OCI-LY1 (cell line): ENCODE measurements around the gene CDH13.

Source experiments
- H2AFZ ChIP-seq: fragments of 200-600 bp; sonication (generic), shearing (Covaris generic); 2 replicates; pipeline ENCODE4 v1.6.0; 2014; ENCODE audit warnings: antibody characterized with exemption, mild to moderate bottlenecking, low read length
- H3F3A ChIP-seq: fragments of 200-600 bp; sonication (generic), shearing (Covaris generic); 2 replicates; pipeline ENCODE4 v1.6.0; 2014; ENCODE audit warnings: mild to moderate bottlenecking, antibody characterized with exemption, low read length, moderate library complexity; ENCODE audit not compliant: insufficient read depth
- H3K27ac ChIP-seq: fragments of 200-600 bp; sonication (generic); 2 replicates; pipeline ENCODE4 v1.5.1; 2014; ENCODE audit warnings: low read length, mixed run types, mild to moderate bottlenecking, low read depth; ENCODE audit not compliant: poor library complexity, severe bottlenecking
- H3K27me3 ChIP-seq: fragments of 200-600 bp; sonication (generic); 2 replicates; pipeline ENCODE4 v1.6.0; 2014; ENCODE audit warnings: antibody characterized with exemption, mild to moderate bottlenecking, low read length, moderate library complexity; ENCODE audit not compliant: insufficient read depth
- H3K36me3 ChIP-seq: fragments of 200-600 bp; sonication (generic); 2 replicates; pipeline ENCODE4 v1.6.1; 2014; ENCODE audit warnings: mild to moderate bottlenecking, antibody characterized with exemption, low read length, moderate library complexity, mixed read lengths; ENCODE audit not compliant: insufficient read depth
- H3K4me1 ChIP-seq: fragments of 200-600 bp; sonication (generic); 2 replicates; pipeline ENCODE4 v1.5.1; 2014; ENCODE audit warnings: mild to moderate bottlenecking, low read length, moderate library complexity; ENCODE audit not compliant: insufficient read depth, severe bottlenecking
- H3K4me2 ChIP-seq: fragments of 200-600 bp; sonication (generic), shearing (Covaris generic); 2 replicates; pipeline ENCODE4 v1.6.1; 2014; ENCODE audit warnings: low read length
- H3K4me3 ChIP-seq: fragments of 200-600 bp; sonication (generic); 2 replicates; pipeline ENCODE4 v1.5.1; 2014; ENCODE audit warnings: low read length, low read depth, mild to moderate bottlenecking, mixed read lengths; ENCODE audit not compliant: poor library complexity, severe bottlenecking
- H3K79me2 ChIP-seq: fragments of 200-600 bp; shearing (Covaris generic); 2 replicates; pipeline ENCODE4 v1.6.1; 2016; ENCODE audit warnings: mixed run types, low read length, mixed read lengths; ENCODE audit not compliant: insufficient read depth
- H3K9ac ChIP-seq: fragments of 200-600 bp; sonication (generic), shearing (Covaris generic); 2 replicates; pipeline ENCODE4 v1.6.1; 2014; ENCODE audit warnings: mild to moderate bottlenecking, low read length, mixed read lengths
- H3K9me2 ChIP-seq: fragments of 200-600 bp; sonication (generic), shearing (Covaris generic); 2 replicates; pipeline ENCODE4 v1.6.1; 2014; ENCODE audit warnings: low read depth, mild to moderate bottlenecking, low read length, mixed read lengths
- H3K9me3 ChIP-seq: fragments of 200-600 bp; shearing (Covaris generic); 2 replicates; pipeline ENCODE4 v1.6.1; 2014; ENCODE audit warnings: low read length, mixed read lengths
- H4K20me1 ChIP-seq: fragments of 200-600 bp; sonication (generic), shearing (Covaris generic); 2 replicates; pipeline ENCODE4 v1.6.0; 2016; ENCODE audit warnings: mild to moderate bottlenecking, low read length; ENCODE audit not compliant: insufficient read depth
- EZH2 ChIP-seq: fragments of 200-600 bp; sonication (generic), shearing (Covaris generic); IDR thresholded peaks from 2 replicates; pipeline ENCODE4 v1.8.0; 2017; ENCODE audit warnings: borderline replicate concordance, mixed run types, mild to moderate bottlenecking, antibody characterized with exemption, low read length, moderate library complexity, mixed read lengths
- TF ChIP-seq, protein P1 (sequence below): fragments of 200-600 bp; sonication (generic), shearing (Covaris generic); IDR thresholded peaks from 2 replicates; pipeline ENCODE4 v1.5.1; 2017; ENCODE audit warnings: mild to moderate bottlenecking, antibody characterized with exemption, low read length, moderate library complexity, mixed read lengths

Gene CDH13

DNA sequence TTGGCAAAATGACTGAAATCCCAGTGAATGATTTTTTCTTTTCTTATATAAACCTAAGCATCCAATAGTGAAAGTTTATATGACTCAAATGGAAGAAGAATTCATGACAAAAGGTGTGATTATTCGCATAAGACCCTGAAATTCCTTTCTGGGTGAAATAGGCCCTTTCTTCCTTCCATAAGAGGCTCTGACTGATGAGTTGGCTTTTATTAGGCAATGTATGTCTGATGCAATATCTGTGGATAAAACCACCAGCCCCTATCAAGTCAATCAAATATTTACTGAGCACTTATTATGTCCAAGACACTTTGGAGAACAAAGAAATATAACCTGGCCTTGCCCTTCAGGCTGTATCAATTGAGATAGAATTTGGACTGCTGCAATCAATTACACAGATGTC lies 316.6 kb downstream of the CDH13 start:
- Histone ChIP-seq H4K20me1 (no peaks in the 10 kb centered on the region), H3K9ac (no peak overlapping the region), H3K9me3 (no peaks in the 10 kb centered on the region), H3F3A (no peaks in the 10 kb centered on the region), H2AFZ (no peak overlapping the region), H3K4me3 (no peak overlapping the region), H3K27me3 (no peaks in the 10 kb centered on the region), H3K4me1 (no peaks in the 10 kb centered on the region), H3K36me3 (no peaks in the 10 kb centered on the region), H3K27ac (no peak overlapping the region), H3K4me2 (no peak overlapping the region), H3K9me2 (no peaks in the 10 kb centered on the region), H3K79me2 (no peaks in the 10 kb centered on the region)
- TF ChIP-seq, protein P1, sequence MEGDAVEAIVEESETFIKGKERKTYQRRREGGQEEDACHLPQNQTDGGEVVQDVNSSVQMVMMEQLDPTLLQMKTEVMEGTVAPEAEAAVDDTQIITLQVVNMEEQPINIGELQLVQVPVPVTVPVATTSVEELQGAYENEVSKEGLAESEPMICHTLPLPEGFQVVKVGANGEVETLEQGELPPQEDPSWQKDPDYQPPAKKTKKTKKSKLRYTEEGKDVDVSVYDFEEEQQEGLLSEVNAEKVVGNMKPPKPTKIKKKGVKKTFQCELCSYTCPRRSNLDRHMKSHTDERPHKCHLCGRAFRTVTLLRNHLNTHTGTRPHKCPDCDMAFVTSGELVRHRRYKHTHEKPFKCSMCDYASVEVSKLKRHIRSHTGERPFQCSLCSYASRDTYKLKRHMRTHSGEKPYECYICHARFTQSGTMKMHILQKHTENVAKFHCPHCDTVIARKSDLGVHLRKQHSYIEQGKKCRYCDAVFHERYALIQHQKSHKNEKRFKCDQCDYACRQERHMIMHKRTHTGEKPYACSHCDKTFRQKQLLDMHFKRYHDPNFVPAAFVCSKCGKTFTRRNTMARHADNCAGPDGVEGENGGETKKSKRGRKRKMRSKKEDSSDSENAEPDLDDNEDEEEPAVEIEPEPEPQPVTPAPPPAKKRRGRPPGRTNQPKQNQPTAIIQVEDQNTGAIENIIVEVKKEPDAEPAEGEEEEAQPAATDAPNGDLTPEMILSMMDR, result no peak
- no peak for TF ChIP-seq EZH2

DNA sequence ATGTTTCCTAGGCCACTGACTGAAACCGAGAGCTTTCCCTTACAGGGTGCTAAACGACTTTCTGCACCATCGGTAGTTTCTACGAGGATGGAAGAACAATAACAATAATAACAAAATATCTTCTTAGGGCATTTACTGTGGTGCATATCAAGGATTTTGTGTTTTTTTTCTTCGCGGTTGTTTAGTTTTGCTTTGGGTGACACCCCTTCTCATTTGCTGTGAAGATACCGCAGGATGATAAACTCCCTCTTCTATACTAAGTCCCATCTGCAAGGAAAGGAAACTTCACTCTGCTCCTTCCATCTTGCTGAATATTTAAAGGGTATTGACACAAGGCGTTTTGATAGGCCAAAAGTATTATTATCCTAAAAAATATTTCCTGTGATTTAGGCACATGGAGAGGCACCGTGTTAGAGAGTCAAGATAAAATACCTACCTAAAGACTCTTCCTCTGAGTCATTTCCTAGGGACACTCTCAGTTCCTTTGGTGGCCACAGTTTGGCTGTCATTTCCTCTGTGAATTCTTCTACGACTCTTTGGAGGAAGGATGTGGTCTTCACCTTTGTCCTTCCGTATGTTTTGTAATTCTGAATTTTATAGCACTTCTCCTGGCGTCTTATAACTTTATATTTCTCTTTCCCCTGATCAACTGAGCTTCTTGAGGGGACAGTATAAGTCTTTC lies 318.8 kb downstream of the CDH13 start:
- no peak overlapping the region for H3K4me3 ChIP-seq

DNA sequence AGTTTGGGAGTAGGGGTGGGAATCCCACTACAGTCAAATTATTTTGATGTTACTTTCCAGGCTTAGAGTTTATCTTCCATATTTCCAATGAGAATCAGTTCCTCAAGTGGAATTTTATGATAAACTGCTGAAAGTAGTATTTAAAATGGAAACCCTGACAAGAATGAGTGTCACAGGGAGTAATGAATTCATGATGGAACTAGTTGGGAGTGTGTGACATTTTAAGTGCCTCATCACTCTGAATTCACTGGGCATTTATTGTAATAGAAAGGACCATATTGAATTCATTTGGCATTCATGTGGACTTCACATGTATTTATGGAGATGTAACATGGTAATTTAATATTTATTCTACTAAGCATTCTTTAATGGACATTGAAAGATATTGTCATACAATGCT lies 320.9 kb downstream of the CDH13 start:
- Histone ChIP-seq H3K9ac (no peak overlapping the region), H3K4me2 (no peak overlapping the region), H3K9me2 (no peaks in the 10 kb centered on the region), H3K4me3 (no peak overlapping the region), H3K27ac (no peak overlapping the region), H3K4me1 (no peaks in the 10 kb centered on the region), H3K36me3 (no peaks in the 10 kb centered on the region), H3K27me3 (no peaks in the 10 kb centered on the region), H3F3A (no peaks in the 10 kb centered on the region), H3K79me2 (no peaks in the 10 kb centered on the region), H2AFZ (no peak overlapping the region), H3K9me3 (no peaks in the 10 kb centered on the region), H4K20me1 (no peaks in the 10 kb centered on the region)
- TF ChIP-seq, protein P1, result no peak
- no peak for TF ChIP-seq EZH2

More for the DNA sequence above, 318.8 kb downstream of the CDH13 start:
- TF ChIP-seq, protein P1, result no peak
- no peak for TF ChIP-seq EZH2
- Histone ChIP-seq H3K27ac (no peak overlapping the region), H3K4me2 (no peak overlapping the region), H3K4me1 (no peaks in the 10 kb centered on the region), H3K9me3 (no peaks in the 10 kb centered on the region), H3F3A (no peaks in the 10 kb centered on the region), H3K27me3 (no peaks in the 10 kb centered on the region), H3K9ac (no peak overlapping the region), H2AFZ (no peak overlapping the region), H3K9me2 (no peaks in the 10 kb centered on the region), H3K36me3 (no peaks in the 10 kb centered on the region), H4K20me1 (no peaks in the 10 kb centered on the region), H3K79me2 (no peaks in the 10 kb centered on the region)
